Measurements from ENCODE around the gene MIS12.

MIS12 gene

GRCh38 chr17:5500589-5501391 is 14.4 kb downstream of the MIS12 start:
- DNase-seq, result peak; percentile 83

- no peak for DNase-seq
These were observed 15.3 kb downstream of the MIS12 start for GRCh38 chr17:5501685-5502084.

- no peak for DNase-seq
These were observed 16.2 kb downstream of the MIS12 start for GRCh38 chr17:5502552-5502951.

- no peak for DNase-seq
These were observed 19.9 kb downstream of the MIS12 start for GRCh38 chr17:5506307-5506706.

- DNase-seq, result no peak
These were observed 22.4 kb downstream of the MIS12 start for GRCh38 chr17:5508810-5509209.

GRCh38 chr17:5509482-5509881 is 23.1 kb downstream of the MIS12 start:
- no peak for DNase-seq

GRCh38 chr17:5510771-5511170 is 24.4 kb downstream of the MIS12 start:
- DNase-seq, result no peak

- DNase-seq, result no peak
These were observed 25.2 kb downstream of the MIS12 start for GRCh38 chr17:5511401-5512225.

GRCh38 chr17:5513628-5514027 is 27.3 kb downstream of the MIS12 start:
- DNase-seq, result peak; percentile 13

GRCh38 chr17:5514976-5515375 is 28.6 kb downstream of the MIS12 start:
- no peak for DNase-seq

- DNase-seq, result no peak
These were observed 29.9 kb downstream of the MIS12 start for GRCh38 chr17:5516060-5516792.

GRCh38 chr17:5522476-5522875 is 36.1 kb downstream of the MIS12 start:
- DNase-seq, result no peak

GRCh38 chr17:5523249-5523648 is 36.9 kb downstream of the MIS12 start:
- DNase-seq, result no peak

GRCh38 chr17:5526821-5527598 is 40.6 kb downstream of the MIS12 start:
- DNase-seq, result no peak

GRCh38 chr17:5527601-5528250 is 41.4 kb downstream of the MIS12 start:
- DNase-seq, result no peak

- no peak for DNase-seq
These were observed 44.1 kb downstream of the MIS12 start for GRCh38 chr17:5530265-5531084.

- no peak for DNase-seq
These were observed 44.7 kb downstream of the MIS12 start for GRCh38 chr17:5531085-5531418.

GRCh38 chr17:5532581-5532980 is 46.2 kb downstream of the MIS12 start:
- DNase-seq, result no peak

- no peak for DNase-seq
These were observed 47.3 kb downstream of the MIS12 start for GRCh38 chr17:5533486-5534315.

GRCh38 chr17:5535436-5535835 is 49.1 kb downstream of the MIS12 start:
- no peak for DNase-seq
